Stimulated activated CD8-positive, alpha-beta memory T cell treated with anti-CD3 and anti-CD28 coated beads, Interleukin-7, amount 100 ng/mL, for 4 hours (primary cell): ENCODE results near the gene MYO1G.

ENCODE experiments used
- DNase-seq, 2 donors: peaks; one replicate each; pipeline ENCODE4 v3.0.0-alpha.2; 2020; ENCODE audit warnings: low read depth in 2 of 2

MYO1G gene

DNA sequence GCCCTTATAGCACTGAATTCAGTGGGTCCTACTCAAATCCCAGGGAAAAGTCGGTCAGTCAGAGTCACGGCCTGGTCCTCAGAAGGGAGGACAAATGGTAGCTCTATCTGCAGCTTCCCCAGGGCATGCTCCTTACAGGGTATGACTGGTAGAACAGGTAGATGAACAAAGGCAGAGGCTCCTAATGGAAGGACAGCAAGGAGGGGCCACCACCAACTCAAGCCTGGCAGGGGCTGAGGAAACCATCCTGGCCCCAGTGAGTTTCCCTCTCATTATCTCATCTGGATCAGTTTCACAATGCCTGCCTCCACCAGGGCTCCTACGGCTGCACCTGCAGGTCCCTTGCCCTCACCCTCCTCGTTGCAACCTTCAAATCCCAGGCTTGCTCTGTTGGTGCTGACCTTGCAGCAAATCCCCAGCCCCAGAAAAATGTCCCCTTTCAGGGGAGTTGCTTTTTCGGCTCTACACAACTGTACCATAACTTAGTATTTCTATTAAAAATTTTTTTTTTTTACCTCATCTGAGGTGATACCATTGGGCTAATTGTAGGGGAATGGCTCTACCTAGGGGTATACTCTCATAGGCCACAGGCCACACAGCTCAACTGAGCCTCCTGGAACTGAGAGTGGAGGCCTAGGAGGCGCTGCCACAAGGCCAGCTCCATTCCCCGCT, 2.4 kb upstream of the MYO1G start:
- DNase-seq: no peak

DNA sequence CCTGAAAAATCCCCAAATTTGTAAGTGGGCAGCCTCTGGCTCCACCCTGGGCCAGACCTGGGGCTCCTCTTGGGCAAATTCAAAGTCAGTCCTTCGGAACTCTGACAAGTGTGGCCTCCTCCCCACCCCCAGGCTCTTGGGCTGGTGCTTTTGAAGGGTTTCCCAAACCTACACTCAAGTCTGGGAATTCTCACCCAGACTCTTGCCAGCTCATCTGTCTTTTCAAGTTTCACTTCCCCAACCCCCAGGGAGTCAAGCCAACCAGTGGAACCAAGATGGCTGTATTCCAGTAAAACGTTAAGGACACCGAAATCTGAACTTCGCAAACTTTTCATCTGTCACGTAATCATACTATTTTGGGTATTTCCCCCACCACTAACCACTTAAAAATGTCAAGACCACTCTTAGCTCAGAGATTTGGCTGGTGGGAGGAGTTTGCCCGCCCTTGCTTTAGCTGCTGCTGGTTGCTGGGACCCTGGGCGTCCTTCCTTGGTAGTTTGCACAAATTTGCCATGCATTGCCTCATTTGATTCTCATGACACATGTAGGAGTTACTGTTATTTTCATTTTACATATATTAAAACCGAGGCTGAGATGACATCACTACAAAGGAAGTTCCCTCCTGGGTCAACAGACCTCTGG, 1.7 kb upstream of the MYO1G start:
- peak; percentile 59 to 60 for DNase-seq

DNA sequence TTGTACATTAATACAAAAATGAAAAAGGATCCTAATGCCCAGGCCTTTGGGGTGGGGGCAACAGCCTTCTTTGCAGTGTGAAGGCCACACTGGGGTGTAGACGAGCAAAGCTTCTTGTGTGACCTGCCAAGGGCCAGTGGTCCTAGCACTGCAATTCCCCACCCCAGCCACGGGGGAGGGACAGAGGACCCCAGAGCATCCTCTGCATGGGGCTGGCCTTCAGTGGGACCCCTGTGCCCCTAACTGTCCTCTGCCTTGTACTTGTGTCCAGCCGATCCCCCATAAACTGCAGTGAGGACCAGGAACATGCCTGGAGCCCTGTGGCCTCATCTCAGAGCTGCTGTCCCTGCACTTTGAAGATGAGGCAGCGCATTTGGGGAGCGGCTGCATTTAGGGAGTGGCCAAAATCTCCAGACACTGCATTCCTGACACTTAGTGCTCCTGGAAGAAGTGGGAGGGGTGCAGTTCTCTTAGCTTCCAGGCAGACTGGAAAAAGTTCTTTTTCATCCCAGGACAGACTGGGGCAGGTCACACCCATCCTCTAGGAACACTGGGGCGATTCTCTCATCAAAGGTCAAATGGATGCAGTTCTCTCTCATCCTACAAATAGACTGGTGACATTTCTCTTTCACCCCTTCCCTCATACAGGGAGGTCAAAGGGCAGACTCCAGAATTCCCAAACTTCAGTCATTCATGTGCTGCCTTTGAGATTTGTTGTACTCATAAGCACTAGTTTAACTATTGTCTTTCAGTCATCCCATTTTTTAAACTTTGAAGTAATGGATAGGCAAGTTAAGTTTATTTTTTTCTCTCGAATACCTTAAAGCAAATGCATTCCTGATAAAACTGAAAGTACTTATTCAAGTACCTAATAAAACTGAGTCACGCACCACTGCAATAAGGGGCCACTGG, 922 bp upstream of the MYO1G start:
- no peak for DNase-seq

DNA sequence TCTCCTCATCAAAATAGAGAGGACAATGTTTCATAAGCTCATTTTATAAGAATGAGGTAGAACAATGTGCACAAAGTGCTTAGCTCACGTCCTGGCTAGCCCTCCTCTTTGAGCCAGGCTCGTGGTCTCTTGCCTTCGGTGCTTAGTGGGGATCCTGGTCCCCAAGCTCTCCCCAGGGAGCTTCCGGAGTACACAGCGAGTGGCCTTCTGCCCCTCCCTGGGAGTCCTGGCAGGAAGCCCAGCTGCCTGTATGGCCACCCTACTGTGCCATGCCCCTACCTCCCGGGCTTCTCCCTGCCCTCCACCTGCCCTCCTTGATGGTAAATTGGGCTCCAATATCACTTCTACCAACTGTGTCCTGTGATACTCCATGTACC, 868 bp downstream of the MYO1G start:
- no peak for DNase-seq

DNA sequence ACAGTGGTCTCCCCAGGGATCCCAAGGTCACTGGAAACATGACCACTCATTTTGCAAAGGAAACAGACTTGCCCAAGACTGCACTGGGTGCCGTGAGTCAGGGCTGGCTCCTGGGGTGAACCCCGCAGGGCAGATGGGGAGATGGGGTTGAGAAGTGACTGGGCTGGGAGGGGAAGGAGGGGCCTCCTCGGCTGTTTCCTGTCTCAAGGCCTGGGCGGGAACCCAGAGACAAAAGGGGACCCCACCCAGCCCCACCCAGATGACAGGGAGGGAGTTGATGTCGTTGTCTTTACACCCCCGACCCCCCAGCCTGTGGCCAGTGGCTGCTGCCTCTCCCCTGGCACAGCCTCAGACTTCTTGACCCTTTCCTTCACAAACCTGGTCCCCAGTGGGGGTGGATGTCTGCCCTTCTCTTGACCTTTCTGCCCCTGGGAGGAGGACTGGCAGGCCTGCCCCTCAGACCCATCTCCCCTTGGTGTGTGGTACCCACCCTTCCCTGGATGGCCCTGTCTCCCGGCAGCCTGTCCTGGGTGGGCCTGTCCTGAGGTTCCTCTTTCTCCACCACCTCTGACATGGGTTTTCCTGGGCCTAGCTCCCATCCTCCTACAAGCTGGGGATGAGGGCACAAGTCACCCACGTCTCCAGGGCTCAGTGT, 1.4 kb downstream of the MYO1G start:
- DNase-seq: peak; percentile 62 to 66

DNA sequence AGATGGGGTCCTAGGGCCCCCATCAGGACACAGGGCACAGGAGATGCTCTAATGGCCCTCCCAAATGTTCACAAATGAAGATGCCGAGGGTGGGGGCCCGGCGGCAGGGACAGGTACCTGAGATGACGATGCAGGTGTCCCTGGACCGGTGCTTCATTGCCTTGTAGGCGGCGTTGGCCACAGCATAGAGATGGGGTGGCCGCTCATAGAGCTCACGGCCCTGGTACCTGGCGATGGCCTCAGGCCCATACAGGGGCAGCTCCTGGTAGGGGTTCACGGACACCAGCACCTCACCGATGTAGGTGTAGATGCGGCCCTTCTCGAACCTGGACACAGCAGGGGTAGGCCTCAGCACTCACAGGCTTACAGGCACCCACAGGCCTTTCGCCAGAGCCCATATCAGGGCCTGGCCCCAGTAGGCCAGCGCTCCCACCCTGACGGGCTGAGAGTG, 2.0 kb downstream of the MYO1G start:
- no peak for DNase-seq

DNA sequence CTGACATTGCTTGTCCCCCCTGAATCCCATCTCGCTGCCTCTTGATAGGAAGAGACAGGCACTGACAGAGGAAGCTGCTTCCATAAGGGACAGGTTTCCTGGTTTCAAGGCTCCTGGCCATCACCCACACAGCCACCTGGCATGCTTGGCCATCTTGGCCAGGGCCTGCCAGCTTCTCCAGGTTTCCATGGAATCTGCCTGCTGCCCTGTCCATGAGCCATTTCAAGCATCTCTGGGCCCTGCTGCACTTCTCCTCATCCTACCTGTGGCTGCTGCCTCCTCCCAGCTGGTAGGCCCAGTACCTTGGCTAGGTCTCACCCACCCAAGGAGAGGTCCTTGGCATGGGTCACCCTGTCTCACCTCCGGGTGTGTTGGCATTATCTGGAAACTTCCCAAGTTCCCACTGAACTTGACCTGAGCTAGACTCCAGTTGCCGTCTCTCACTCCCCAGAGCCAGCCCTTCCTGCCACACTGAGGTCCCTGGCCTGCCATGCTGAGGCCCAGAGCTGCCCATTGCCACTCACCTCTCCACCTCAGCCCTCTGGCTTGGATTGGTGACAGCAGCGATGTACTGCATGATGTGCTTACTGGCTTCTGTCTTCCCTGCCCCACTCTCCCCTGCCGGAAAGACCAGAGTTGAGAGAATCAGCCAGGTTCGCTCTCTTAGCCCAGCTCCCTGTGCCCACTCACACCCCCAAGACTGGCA, 2.6 kb downstream of the MYO1G start:
- no peak for DNase-seq

DNA sequence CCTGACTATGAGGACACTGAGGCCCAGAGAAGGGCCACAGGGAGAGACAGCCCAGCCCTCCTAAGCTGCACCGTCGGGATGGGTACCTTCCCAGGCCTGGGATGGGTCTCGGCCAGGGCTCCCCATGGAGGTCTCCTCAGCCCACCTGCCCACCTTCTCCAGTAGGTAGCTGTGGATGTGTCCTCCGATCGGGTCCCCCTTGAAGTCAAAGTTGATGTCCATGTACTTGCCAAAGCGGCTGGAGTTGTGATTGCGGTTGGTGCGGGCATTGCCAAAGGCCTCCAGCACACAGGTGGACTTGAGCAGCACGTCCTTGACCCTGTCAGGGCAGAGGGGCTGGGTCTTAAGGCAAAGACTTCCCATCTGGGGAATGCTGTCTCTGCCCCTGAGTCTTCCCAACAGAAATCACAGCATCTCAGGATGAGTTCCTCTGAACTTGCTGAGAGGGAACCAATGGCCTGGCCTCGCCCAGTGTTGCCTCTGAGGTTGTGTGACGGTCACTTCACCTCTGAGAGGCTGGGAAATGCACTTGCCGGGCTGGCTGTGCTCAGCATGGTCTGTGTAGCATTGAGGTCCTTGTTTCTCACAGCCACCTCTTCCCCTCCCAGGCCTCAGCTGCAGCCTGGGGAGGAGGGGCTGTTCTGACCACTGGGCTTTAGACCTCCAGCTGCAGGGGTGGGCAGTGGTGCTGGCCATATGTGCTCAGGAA, 3.3 kb downstream of the MYO1G start:
- no peak for DNase-seq

DNA sequence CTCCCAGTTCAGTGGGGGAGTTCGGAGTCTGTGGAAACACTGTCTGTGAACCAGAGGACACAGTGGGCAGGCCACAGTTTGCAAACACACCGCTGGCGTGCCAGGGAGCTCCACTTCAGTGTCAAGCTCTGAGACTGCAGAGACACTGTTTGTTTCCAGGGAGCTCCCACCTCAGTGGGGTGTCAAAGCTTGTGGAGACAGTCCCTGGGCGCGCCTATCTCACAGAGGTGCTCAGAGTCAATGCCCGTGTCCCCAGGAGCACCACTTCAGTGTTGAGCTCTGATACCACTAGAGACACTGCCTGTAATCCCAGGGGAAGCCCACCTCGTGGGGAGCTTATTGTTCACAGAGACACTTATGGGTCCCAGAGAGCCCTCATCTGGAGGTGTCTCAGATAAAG, 4.3 kb downstream of the MYO1G start:
- DNase-seq: no peak

DNA sequence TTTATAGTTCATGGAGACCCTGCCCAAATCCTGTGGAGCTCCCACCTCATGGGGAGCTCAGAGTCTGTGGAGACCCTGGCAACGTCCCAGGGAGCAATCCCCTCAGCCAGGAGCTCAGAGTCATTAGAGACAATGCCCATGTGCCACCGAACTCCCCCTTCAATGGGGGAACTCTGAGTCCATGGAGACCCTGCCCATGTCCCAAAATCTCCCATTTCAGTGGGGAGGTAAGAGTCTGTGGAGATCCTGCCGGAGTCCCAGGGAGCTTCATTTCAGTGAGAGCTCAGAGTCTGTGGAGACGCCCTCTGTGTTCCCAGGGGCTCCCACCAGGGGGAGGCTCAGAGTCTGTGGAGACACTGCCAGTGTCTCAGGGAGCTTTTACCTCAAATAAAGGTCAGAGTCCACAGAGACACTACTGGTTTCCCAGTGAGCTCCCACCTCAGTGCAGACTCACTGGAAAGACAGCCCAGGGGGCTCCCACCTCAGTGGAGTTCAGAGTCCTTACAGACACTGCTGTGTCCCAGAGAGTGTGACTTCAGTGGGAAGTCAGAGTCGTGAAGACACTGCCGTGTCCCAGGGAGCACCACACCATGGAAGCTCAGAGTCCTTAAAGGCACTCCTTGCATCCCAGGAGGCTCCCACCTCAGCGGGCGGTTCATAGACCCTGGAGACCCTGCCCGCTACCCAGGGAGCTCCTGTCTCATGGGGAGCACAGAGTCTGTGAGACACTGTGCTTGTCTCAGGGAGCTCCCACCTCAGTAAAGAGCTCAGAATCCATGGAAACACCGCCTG, 5.0 kb downstream of the MYO1G start:
- peak; percentile 24 to 35 for DNase-seq

DNA sequence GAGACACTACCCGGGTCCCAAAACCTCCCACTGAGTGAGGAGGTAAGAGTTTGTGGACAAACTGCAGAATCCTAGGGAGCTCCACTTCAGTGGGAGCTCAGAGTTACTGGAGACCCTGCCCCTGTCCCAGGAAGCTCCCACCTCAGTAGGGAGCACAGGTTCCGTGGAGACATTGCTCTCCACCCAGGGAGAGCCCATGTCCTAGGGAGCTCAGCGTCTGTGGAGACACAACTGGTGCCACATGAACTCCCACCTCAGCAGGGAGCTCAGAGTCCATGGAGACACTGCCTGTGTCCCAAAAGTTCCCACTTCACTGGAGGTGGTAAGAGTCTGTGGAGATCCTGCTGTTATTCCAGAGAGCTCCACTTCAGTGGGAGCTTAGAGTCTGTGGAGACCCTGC, 6.3 kb downstream of the MYO1G start:
- no peak for DNase-seq

DNA sequence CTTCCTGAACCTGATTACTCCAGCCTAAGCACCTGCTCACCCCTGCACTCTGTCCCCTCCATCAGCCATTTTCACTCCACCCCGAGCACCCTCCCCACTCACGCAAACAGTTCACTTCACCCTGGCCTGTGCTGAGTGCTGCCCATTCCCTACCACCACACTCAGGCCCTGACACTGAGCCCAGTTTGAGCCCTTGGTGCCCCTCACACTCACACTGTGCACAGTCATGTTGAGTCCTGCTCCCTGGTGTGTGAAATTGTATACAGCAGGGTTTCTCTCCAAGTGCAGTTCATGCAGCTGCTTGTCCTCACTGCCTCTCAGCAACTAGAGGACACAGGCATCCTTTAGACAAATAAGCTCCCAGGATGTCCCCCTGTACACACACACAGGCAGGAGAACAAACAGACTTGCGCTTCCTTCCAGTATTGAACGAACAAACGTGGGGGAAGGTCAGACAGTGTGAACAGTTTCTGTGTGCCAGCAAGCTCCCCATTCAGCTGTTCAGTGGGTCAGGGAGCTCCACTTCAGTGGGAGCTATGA, 6.8 kb downstream of the MYO1G start:
- DNase-seq: no peak

DNA sequence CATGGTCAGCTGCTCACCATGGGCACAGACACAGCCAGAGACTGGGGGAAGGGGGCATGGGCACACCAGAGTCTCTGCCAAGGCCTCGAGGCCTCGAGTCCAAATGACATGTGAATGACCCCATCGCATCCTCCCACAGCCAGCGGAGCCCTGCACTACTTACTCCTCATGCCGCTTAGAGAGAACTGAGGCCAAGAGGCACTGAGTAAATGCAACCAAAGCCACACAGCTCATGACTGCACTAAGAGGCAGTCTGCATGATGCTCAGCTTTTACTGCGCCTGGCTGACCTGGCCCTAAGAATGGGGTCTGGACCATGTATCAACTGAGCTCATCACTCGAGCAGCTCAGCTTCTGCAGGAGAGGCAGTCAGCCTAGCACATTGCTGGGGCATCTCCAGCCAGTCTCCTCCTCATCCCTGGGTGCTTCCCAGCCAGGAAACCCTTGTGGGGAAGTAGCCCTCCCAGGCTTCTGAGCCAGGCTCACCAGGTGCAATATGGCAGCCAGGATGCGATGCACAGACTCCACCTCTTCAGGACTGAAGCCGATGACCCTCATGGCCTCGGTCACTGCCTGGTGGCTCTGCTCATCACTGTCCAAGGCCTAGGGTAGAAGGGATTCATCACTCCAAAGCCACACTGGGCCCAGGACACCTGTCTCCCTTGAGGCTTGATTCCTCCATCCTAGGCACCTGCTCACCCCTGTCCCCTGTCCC, 7.5 kb downstream of the MYO1G start:
- DNase-seq: no peak

DNA sequence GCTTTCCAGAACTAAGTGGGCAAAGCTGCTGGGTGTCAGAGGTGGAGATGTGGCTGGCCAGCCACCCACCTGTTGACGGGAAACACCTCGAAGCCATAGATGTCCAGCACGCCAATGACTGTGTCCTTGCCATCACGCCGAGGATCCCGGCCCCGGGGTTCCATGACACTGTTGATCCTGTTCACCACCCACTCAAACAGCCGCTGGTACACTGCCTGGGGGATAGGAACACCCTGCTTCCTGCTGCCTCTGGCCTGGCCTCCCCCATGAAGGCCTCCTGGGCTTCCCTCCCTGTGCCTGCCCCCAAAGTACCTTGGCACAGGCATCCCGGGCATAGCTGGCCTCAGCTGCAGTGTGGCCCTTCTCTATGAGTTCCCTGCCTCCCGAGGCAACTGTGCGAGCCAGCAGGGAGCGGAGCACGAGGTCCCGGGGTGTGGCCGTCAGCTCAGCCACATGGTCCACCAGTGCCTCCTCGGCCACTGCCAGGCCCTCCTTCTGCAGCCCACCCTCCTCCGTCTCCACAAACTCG, 8.2 kb downstream of the MYO1G start:
- no peak for DNase-seq

DNA sequence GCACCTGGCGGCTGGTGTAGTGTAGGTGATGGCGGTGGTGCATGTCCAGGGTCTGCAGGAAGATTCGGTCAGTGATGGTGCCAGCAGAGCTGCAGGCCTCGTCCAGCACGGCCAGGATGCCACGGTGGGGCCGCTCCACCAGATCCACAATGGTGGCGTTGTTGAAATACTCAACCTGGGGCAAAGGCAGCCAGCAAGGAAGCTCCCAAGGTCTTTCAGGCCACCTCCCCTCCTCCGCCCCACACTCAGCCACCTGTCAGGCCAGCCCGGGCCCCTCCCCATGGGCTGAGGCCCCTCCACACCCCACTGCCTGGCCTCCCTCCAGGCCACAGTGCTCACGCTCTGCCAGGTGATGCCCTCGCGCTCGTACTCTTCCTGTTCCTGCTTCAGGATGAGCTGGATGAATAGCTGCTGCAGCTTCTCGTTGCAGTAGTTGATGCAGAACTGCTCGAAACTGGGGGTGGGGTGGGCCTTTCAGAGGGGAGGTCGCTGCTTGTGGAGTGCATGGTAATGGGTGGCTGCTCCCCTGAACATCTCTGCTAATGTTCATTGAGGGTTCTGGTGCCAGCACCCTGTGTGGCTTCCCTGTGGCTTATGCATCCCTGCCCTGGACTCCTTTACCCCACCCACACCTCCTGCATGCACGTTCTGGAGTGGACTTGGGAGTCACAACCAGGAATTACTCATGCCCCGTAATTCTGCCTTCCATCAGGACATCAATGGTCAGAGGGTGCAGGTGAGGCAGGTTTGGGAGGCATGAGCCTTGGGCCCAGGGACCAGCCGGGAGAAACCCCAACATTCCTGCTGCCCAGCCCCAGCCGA, 8.9 kb downstream of the MYO1G start:
- DNase-seq: no peak

DNA sequence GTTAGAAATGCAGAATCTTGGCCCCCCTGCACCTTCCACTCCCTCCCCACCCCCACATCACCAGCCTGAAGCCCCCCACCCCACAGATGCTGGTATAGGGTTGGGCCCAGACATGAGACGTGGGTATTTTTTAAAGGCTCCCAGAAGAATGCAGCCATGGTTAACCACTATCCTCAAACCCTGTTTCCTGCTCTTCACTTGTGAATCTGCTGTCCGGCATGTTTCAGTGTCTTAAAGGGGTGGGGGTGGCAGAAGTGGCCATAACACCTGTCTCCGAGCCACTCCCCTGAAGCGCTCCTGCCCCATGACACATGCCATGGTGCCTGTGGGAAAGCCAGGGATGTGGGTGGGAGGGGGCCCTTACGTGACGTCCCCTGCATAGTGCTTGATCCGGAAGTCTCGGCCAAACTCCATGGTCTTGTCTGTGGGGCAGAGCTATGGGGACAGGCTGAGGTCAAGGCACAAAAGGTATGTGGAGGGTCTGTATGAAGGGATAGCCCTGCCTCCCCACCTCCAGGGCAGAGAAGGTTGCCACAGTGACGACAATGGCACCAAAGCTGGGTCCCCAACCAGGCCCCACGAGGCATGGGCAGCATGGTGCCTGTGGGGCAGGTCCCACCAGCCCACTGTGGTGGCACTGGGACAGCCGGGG, 9.6 kb downstream of the MYO1G start:
- no peak for DNase-seq
